GM19238 (cell line): Measurements from ENCODE around the gene RAD51B.

ENCODE experiments used
- DNase-seq: peaks from one replicate; pipeline ENCODE4 v3.0.0; 2011; ENCODE audit warnings: low spot score; ENCODE audit not compliant: insufficient read length

RAD51B gene

DNA sequence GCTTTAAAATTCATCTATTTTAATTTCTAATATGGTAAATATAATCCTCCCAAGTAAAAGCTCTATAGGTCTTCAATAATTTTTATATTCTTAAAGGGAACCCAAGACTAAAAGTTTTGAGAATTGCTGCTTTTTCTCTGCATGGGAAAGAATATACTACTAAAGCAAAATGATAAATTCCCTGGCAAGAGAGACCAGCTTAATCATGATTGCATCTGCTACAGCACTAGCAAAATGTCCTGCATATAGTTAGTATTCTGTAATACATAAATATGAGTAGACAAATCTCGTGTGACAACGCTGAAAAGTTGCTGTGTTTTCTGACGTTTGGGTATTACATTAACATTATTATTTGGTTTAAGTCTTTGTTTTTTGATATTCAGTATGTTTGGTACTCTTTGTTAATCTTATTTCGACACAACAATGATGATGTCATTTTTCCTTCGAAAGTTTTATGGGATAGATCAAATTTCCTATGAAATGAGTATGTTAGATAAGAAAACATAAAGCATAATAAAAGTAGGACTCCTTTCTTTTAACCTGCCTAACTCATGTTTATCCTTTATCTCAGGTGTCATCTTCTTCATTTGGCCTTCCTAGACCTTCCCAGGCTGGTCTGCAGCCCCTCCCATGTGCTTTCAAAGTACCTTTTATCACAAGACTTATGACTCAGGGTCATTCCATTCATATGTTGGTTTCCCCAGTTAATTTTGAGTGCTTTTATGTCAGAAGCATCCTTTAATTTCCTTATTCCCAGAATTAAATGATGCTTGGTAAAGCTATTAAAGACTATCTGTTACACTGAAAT is 321.9 kb downstream of the RAD51B start:
- DNase-seq = no peak

- no peak for DNase-seq
Measured at GRCh38 chr14:68143341-68143841, 323.8 kb downstream of the RAD51B start.

DNA sequence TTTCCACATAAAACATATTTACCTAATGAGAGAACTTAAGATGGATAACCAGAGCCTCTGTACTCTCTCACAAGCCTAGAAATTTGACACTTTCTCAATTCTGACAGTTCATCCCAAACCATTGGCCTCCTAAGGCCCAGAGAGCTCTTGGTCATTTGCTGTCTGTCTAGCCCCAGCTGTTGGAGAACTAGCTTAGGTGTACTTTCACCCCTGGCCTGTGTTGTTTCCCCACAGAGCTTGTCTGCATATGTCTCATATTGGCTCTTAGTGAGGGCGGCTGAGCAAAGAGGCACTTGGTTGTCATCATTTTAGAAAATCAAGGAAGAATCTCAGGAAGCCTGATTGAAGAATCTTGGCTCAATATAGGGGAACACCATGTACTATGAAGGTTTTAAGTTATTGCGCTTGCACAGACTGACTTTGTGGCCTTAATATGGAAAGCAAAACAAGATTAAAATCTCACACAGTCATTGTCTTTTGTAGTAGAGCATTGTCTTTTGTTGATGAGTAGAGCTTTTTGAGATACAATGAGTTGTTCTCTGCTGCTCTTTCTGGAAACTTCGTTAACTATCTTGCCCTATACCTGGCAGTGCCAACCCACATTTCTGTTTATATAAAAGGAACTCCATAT is 324.6 kb downstream of the RAD51B start:
- no peak for DNase-seq

DNA sequence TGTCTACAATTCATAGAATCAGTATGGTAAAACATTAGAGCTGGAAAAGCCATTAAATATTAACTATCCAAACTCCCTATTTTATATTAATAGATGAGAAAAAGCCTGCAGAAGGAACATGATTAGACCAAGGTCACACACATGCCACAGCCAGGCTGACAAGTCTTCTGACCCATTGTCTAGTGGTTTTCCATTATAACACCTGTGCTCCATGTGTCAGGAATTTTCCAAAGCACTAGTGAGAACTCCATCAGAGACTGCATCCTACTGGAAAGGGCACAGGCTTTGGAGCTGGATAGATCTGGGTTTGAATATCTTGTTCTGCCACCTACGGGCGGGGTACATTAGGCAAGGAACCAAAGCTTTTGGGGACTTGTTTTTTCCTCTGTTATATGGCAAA is 325.5 kb downstream of the RAD51B start:
- no peak for DNase-seq

DNA sequence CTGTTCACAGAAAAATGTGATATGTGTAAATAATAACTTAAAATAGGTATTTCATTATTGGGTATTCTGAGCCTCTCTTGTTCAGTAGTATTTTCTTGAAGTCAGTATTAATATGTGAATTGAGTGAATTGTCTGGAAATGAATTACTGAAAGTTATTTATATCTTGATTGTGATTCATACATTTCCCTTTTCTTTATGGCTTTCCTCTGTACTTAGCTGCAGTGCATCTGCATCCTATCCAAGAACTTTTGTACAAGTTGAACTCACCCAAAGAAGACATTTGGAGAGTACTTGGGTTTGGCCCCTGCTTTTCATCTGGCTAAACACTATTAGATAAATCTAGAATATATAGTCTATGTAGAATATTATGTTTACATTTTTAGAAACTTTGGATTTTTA is 326.0 kb downstream of the RAD51B start:
- no peak for DNase-seq

GRCh38 chr14:68146818-68147217 is 327.2 kb downstream of the RAD51B start:
- DNase-seq = no peak

- DNase-seq = no peak
Measured at GRCh38 chr14:68147303-68147702, 327.7 kb downstream of the RAD51B start.

DNA sequence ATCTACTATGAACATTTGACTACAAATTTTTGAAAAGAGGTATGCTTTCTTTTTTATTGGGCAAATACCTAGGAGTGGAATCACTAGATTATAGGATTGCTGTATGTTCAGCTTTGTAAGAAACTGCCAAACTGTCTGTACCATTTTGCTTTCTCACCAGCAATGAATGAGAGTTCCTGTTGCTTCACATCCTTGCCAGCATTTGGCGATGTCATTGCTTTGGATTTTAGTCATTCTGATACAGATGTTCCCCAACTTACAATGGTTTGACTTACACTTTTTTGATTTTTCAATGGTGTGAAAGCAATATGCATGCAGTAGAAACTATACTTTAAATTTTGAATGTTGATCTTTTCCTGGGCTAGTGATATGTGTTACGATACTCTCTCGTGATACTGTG is 328.7 kb downstream of the RAD51B start:
- DNase-seq = no peak

DNA sequence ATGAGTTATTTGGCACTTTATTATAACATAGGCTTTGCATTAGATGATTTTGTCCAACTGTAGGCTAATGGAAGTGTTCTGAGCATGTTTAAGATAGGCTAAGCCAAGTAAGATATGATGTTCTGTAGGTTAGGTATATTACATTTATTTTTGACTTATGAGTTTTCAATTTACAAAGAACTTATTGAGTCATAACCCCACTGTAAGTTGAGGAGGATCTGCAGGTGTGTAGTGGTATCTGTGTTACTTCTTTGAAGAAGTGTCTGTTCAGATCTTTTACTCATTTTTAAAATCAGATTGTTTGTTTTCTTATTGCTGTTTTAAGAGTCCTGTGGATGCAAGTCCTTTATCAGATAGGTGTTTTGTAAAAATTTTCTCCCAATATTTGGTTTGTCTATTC is 329.2 kb downstream of the RAD51B start:
- DNase-seq = no peak

DNA sequence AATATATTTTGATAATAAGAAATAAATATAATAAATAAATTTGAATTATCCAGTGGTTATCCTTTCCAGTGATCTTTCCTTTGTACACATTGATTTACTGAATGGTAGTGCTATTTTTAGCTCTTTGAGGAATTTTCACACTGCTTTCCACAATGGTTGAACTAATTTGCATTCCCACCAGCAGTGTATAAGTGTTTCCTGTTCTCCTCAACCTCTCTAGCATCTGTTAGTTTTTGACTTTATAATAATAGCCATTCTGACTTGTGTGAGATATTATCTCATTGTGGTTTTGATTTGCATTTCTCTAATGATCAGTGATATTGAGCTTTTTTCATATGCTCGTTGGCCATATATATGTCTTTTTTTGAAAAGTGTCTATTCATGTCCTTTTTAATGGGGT is 333.7 kb downstream of the RAD51B start:
- no peak for DNase-seq

- no peak for DNase-seq
Measured at GRCh38 chr14:68154275-68154674, 334.7 kb downstream of the RAD51B start.

DNA sequence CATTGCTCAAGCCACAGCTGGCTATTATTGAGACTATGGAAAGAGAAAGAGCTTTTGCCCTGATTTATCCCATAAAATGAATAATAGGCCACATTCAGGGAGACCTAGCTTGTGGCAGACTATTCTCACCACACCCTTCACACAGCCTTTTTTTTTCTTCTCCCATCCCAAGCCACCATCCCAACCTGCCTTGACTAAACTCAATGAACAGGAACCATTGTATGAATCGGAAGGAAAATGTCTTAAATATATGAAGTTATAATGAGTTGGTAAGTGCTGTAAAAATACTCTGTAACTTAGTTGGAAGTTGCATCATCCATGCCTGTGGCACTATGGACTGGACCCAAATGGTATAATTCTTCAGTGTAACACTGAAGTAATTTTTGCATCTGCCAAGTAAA is 338.4 kb downstream of the RAD51B start:
- DNase-seq = no peak

GRCh38 chr14:68158640-68159039 is 339.1 kb downstream of the RAD51B start:
- no peak for DNase-seq

GRCh38 chr14:68159701-68160633 is 340.4 kb downstream of the RAD51B start:
- no peak for DNase-seq

- DNase-seq = no peak
Measured at GRCh38 chr14:68160779-68161546, 341.4 kb downstream of the RAD51B start.

DNA sequence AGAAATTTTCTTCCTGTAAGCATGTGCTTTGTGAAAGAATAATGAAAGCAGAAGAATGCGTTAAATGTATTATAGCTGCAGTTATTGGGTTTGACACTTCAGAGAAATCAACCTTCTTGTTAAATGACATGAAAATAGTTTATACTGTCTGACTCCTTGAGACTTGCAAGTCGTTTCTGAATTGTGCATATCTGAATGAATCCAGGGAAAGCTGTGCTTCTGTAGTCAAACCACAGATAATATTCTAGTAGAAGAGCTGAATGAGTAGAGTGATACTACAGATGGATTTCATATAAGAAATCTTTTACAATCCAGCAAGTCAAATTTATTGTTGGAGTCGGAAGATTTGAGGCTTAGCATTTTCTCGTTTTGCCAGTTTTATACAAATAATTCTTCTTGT is 343.3 kb downstream of the RAD51B start:
- DNase-seq = no peak

- DNase-seq = no peak
Measured at GRCh38 chr14:68164711-68165113, 345.1 kb downstream of the RAD51B start.

- no peak for DNase-seq
Measured at GRCh38 chr14:68165274-68165843, 345.8 kb downstream of the RAD51B start.

DNA sequence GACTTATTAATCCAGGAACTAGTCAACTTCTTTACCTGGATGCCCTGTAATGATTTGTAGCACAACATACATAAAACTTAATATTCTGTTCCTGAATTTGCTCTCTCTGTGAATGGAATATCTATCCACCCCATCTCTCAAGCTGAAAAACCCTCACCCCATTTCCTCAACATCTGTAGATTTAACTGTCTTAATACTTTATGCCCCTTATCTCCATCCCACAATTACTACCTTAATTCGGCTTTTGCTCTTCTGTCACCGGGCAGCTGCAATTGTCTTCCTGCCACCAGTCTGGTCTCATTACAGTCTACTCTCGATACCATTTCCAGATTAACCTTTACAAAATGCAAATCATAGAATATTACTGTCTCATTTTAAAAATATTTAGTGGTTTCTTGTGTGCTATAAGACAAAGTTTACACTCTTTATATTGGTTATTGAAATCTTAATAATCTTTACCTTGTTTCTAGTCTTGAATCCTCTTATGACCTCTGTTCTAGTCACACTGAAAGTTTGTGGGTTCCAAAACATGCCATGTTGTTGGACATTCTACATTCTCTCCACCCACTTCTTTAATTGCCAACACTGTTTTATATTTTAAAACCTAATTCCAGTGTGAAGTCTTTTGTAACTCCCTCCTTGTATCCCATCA is 347.3 kb downstream of the RAD51B start:
- no peak for DNase-seq

DNA sequence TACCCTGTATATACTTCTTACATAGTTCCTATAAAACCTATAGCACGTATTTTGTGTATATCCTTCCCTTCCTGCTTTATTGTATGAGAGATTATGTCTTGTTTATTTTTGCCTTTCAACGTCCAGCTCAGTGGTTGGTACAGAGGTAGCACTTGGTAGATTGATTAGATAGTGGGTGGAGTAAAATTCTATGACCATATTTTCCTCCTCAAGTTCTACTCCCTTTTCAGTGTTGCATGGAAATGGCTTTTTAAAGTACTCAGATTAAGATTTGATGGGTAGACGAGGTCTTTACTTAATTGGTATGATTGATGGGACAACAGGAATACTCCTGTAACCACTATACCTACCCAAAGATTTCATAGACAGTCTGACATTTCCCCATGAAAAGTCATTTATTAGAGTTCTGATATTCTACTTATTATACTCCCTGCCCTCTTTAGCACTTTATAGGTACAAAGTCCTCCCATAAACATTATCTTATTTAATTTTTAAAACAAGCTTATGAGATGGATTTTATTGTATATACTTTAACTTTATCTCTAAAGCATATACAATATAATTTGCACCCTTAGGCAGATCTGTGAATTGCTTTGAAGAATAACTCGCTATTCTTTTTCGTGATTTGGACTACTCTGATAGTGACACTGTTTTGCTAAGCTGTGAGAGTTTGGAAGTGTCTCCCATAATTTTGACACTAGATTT is 348.0 kb downstream of the RAD51B start:
- DNase-seq = no peak
